Measurements from ENCODE around the gene TOP2A.

The TOP2A gene

GRCh38 chr17:40454613-40454995 lies 36.9 kb upstream of the TOP2A start:
- Histone ChIP-seq H3K4me3 (no peak overlapping the region), H3K36me3 (ENCODE audit: insufficient read depth, low read length) (peaks cover 40% of the 10 kb centered on the region), H3K9me3 (ENCODE audit: low read depth, low read length) (no peaks in the 10 kb centered on the region), H3K27ac (peak overlapping the region; percentile 78), H3K9ac (ENCODE audit: insufficient read length) (no peak overlapping the region)
- TF ChIP-seq EZH2 (IDR thresholded peaks at IDR 0.05), result no peak
- TF ChIP-seq POLR2AphosphoS5 (IDR thresholded peaks at IDR 0.05; ENCODE audit: borderline replicate concordance, low read depth, low read length), result no peak
- TF ChIP-seq FOXP2 (optimal IDR thresholded peaks at IDR 0.05; ENCODE audit: control extremely low read depth, extremely low read length, insufficient read depth), result no peak
- DNase-seq (ENCODE audit: low read depth, low spot score), result no peak

- H3K4me3 ChIP-seq, result no peak overlapping the region
- no peak for TF ChIP-seq EZH2 (IDR thresholded peaks at IDR 0.05)
- no peak for TF ChIP-seq FOXP2 (optimal IDR thresholded peaks at IDR 0.05; ENCODE audit: control extremely low read depth, extremely low read length, insufficient read depth)
- no peak for TF ChIP-seq POLR2AphosphoS5 (IDR thresholded peaks at IDR 0.05; ENCODE audit: borderline replicate concordance, low read depth, low read length)
- no peak overlapping the region for H3K9ac ChIP-seq (ENCODE audit: insufficient read length)
- DNase-seq (ENCODE audit: low read depth, low spot score), result no peak
- peak overlapping the region; percentile 78 for H3K27ac ChIP-seq
- peaks cover 40% of the 10 kb centered on the region for H3K36me3 ChIP-seq (ENCODE audit: insufficient read depth, low read length)
- H3K9me3 ChIP-seq (ENCODE audit: low read depth, low read length), result no peaks in the 10 kb centered on the region
These were observed 36.4 kb upstream of the TOP2A start for GRCh38 chr17:40453881-40454612.

GRCh38 chr17:40452921-40453378 lies 35.3 kb upstream of the TOP2A start:
- peaks cover 40% of the 10 kb centered on the region for H3K36me3 ChIP-seq (ENCODE audit: insufficient read depth, low read length)
- H3K27ac ChIP-seq, result peak overlapping the region; percentile 78
- TF ChIP-seq EZH2 (IDR thresholded peaks at IDR 0.05), result no peak
- TF ChIP-seq FOXP2 (optimal IDR thresholded peaks at IDR 0.05; ENCODE audit: control extremely low read depth, extremely low read length, insufficient read depth), result no peak
- no peak for TF ChIP-seq POLR2AphosphoS5 (IDR thresholded peaks at IDR 0.05; ENCODE audit: borderline replicate concordance, low read depth, low read length)

GRCh38 chr17:40452216-40452787 lies 34.6 kb upstream of the TOP2A start:
- TF ChIP-seq FOXP2 (optimal IDR thresholded peaks at IDR 0.05; ENCODE audit: control extremely low read depth, extremely low read length, insufficient read depth) (no peak), POLR2AphosphoS5 (IDR thresholded peaks at IDR 0.05; ENCODE audit: borderline replicate concordance, low read depth, low read length) (no peak), EZH2 (IDR thresholded peaks at IDR 0.05) (no peak)
- no peak for DNase-seq (ENCODE audit: low read depth, low spot score)
- Histone ChIP-seq H3K9ac (ENCODE audit: insufficient read length) (no peak overlapping the region), H3K27ac (peak overlapping the region; percentile 73), H3K9me3 (ENCODE audit: low read depth, low read length) (no peaks in the 10 kb centered on the region), H3K36me3 (ENCODE audit: insufficient read depth, low read length) (peaks cover 37% of the 10 kb centered on the region), H3K4me3 (no peak overlapping the region)

More at GRCh38 chr17:40452921-40453378, 35.3 kb upstream of the TOP2A start:
- DNase-seq (ENCODE audit: low read depth, low spot score), result no peak
- Histone ChIP-seq H3K9me3 (ENCODE audit: low read depth, low read length) (no peaks in the 10 kb centered on the region), H3K9ac (ENCODE audit: insufficient read length) (no peak overlapping the region), H3K4me3 (no peak overlapping the region)

- H3K9ac ChIP-seq (ENCODE audit: insufficient read length), result no peak overlapping the region
- no peaks in the 10 kb centered on the region for H3K9me3 ChIP-seq (ENCODE audit: low read depth, low read length)
- DNase-seq (ENCODE audit: low read depth, low spot score), result no peak
- no peak for TF ChIP-seq EZH2 (IDR thresholded peaks at IDR 0.05)
- TF ChIP-seq FOXP2 (optimal IDR thresholded peaks at IDR 0.05; ENCODE audit: control extremely low read depth, extremely low read length, insufficient read depth), result no peak
- no peak for TF ChIP-seq POLR2AphosphoS5 (IDR thresholded peaks at IDR 0.05; ENCODE audit: borderline replicate concordance, low read depth, low read length)
- H3K4me3 ChIP-seq, result peak overlapping the region; percentile 43
- peaks cover 29% of the 10 kb centered on the region for H3K36me3 ChIP-seq (ENCODE audit: insufficient read depth, low read length)
- H3K27ac ChIP-seq, result peak overlapping the region; percentile 74
These were observed 33.7 kb upstream of the TOP2A start for GRCh38 chr17:40451420-40451819.

- TF ChIP-seq FOXP2 (optimal IDR thresholded peaks at IDR 0.05; ENCODE audit: control extremely low read depth, extremely low read length, insufficient read depth) (no peak), POLR2AphosphoS5 (IDR thresholded peaks at IDR 0.05; ENCODE audit: borderline replicate concordance, low read depth, low read length) (no peak), EZH2 (IDR thresholded peaks at IDR 0.05) (no peak)
- Histone ChIP-seq H3K27ac (no peak overlapping the region), H3K4me3 (no peak overlapping the region), H3K9me3 (ENCODE audit: low read depth, low read length) (no peaks in the 10 kb centered on the region), H3K9ac (ENCODE audit: insufficient read length) (no peak overlapping the region), H3K36me3 (ENCODE audit: insufficient read depth, low read length) (peaks cover 20% of the 10 kb centered on the region)
- DNase-seq (ENCODE audit: low read depth, low spot score), result no peak
These were observed 32.5 kb upstream of the TOP2A start for GRCh38 chr17:40450175-40450574.

GRCh38 chr17:40448639-40449261 lies 31.1 kb upstream of the TOP2A start:
- Histone ChIP-seq H3K9ac (ENCODE audit: insufficient read length) (no peak overlapping the region), H3K9me3 (ENCODE audit: low read depth, low read length) (no peaks in the 10 kb centered on the region), H3K4me3 (no peak overlapping the region), H3K27ac (peak overlapping the region; percentile 68), H3K36me3 (ENCODE audit: insufficient read depth, low read length) (peaks cover 9% of the 10 kb centered on the region)
- DNase-seq (ENCODE audit: low read depth, low spot score), result no peak
- TF ChIP-seq POLR2AphosphoS5 (IDR thresholded peaks at IDR 0.05; ENCODE audit: borderline replicate concordance, low read depth, low read length) (no peak), FOXP2 (optimal IDR thresholded peaks at IDR 0.05; ENCODE audit: control extremely low read depth, extremely low read length, insufficient read depth) (no peak), EZH2 (IDR thresholded peaks at IDR 0.05) (no peak)

- H3K9ac ChIP-seq (ENCODE audit: insufficient read length), result no peak overlapping the region
- no peak for TF ChIP-seq POLR2AphosphoS5 (IDR thresholded peaks at IDR 0.05; ENCODE audit: borderline replicate concordance, low read depth, low read length)
- no peak for TF ChIP-seq FOXP2 (optimal IDR thresholded peaks at IDR 0.05; ENCODE audit: control extremely low read depth, extremely low read length, insufficient read depth)
- no peak for TF ChIP-seq EZH2 (IDR thresholded peaks at IDR 0.05)
- H3K27ac ChIP-seq, result peak overlapping the region; percentile 68
- peaks cover 5% of the 10 kb centered on the region for H3K36me3 ChIP-seq (ENCODE audit: insufficient read depth, low read length)
- DNase-seq (ENCODE audit: low read depth, low spot score), result no peak
- H3K9me3 ChIP-seq (ENCODE audit: low read depth, low read length), result no peaks in the 10 kb centered on the region
- H3K4me3 ChIP-seq, result 0 out of 2 replicates have a peak overlapping the region, but pooled peaks have one; percentile 12
These were observed 30.5 kb upstream of the TOP2A start for GRCh38 chr17:40448213-40448638.
